ENCODE results near the gene PPM1E.
A peak's percentile ranks its signal among the peaks of the same experiment; 100 is the strongest.

Gene PPM1E

DNA sequence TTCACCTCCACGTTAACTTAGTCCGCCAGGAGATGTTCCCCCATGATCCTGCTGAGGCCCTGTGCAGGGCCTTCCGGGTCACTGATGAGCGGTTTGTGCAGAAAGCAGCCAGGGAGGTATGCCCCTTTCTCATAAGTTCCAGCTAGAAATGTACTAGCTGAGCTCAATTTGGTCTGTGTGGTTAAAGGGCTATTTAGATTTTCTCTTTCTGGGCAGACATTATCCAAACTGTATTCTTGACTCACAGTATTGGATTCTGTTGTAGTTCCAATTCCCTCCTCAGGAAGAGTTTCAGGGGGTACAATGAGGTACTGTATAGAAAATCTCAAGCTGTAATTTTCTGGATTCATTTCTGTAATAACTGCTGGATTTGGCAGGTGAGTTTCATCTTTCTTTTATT, 214.0 kb downstream of the PPM1E start:
- no peak for DNase-seq (ENCODE audit: low read depth in 2 of 2)
- TF ChIP-seq, protein P1, sequence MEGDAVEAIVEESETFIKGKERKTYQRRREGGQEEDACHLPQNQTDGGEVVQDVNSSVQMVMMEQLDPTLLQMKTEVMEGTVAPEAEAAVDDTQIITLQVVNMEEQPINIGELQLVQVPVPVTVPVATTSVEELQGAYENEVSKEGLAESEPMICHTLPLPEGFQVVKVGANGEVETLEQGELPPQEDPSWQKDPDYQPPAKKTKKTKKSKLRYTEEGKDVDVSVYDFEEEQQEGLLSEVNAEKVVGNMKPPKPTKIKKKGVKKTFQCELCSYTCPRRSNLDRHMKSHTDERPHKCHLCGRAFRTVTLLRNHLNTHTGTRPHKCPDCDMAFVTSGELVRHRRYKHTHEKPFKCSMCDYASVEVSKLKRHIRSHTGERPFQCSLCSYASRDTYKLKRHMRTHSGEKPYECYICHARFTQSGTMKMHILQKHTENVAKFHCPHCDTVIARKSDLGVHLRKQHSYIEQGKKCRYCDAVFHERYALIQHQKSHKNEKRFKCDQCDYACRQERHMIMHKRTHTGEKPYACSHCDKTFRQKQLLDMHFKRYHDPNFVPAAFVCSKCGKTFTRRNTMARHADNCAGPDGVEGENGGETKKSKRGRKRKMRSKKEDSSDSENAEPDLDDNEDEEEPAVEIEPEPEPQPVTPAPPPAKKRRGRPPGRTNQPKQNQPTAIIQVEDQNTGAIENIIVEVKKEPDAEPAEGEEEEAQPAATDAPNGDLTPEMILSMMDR (IDR thresholded peaks at IDR 0.05; ENCODE audit: low read depth, low read length) = no peak
- H3K4me3 ChIP-seq (replicated peaks in 1 of 2; ENCODE audit: low read depth in 2 of 2, low read length in 2 of 2) = no peak overlapping the region

DNA sequence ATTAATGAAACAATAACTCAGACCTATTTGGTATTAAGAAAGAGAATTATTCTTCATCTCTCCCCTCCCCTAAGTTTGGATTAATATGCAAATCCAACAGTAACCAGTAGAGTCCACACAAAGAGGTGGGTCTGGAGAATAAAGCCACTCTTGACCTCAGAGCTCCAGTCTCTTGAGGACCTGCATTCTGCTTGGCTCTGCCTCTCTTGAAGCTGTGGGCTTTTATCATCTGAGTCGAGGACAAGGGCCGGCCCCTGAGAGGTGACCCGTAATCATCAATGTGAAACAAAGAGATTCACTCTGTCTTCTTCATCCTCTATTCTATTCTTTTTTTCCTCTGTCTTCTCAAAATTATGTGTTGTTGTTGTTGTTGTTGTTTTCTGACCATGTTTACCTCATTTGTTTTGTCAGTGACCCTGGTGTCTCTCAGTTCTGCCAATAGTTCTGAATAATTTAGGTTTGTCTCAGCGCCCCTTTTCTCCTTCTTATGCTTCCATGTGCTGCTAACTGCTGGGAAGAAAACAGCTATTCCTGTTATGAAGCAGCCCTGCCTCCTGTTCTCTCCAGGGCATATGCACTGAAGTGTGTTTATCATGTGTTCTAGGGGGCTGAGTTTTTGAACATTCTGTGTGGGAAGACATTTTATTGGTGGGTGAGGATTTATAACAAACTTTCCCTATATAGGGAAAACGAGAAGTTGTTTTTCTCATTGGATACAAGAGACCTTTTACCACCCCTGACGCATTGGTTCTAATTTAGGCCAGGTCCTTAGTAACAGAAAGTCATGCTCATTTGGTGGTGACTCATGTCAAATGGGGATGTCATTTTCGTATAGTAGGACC, 215.2 kb downstream of the PPM1E start:
- DNase-seq (ENCODE audit: low read depth in 2 of 2) = peak in 1 of 2 donors; percentile 52
- TF ChIP-seq, protein P1 (IDR thresholded peaks at IDR 0.05; ENCODE audit: low read depth, low read length) = no peak
- no peak overlapping the region for H3K4me3 ChIP-seq (replicated peaks in 1 of 2; ENCODE audit: low read depth in 2 of 2, low read length in 2 of 2)

DNA sequence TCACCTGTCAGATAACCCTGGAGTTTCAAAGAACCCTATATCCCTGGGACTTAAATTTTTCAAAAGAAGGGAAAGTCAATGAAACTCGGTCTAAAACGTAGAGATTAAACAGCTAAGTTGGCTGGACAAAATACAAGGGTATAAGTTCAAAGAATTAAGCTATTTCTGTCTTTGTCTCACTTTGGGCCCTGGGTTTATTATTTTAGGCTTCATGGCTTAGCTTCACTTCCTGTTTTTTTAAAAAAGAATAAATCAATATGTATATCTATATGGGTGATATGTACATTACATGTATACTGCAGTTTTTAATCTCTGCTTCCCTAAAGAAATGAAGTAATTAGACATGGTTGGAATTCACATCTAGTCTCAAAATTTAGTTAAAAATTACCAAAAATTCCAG, 218.7 kb downstream of the PPM1E start:
- TF ChIP-seq, protein P1 (IDR thresholded peaks at IDR 0.05; ENCODE audit: low read depth, low read length) = no peak
- no peak for DNase-seq (ENCODE audit: low read depth in 2 of 2)
- H3K4me3 ChIP-seq (replicated peaks in 1 of 2; ENCODE audit: low read depth in 2 of 2, low read length in 2 of 2) = no peak overlapping the region

DNA sequence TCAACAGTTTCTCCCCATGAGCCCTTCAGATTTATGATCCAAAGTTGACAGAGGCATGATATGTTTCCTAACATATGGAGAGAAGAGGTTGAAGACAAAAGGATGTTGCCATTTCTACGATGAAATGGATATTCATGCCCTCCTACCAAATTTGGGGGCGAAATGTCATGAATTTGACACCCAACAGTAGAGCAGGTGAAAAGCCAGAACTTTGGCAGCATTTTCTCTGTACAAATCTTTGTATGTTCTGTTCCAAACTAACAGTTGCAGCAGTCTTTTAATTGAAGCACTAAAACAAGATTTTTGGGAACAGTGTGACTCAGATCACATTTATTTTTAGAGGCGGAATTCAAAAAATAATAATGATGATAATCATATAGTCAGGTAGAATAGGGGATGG, 220.9 kb downstream of the PPM1E start:
- TF ChIP-seq, protein P1 (IDR thresholded peaks at IDR 0.05; ENCODE audit: low read depth, low read length) = no peak
- no peak for DNase-seq (ENCODE audit: low read depth in 2 of 2)
- no peak overlapping the region for H3K4me3 ChIP-seq (replicated peaks in 1 of 2; ENCODE audit: low read depth in 2 of 2, low read length in 2 of 2)

DNA sequence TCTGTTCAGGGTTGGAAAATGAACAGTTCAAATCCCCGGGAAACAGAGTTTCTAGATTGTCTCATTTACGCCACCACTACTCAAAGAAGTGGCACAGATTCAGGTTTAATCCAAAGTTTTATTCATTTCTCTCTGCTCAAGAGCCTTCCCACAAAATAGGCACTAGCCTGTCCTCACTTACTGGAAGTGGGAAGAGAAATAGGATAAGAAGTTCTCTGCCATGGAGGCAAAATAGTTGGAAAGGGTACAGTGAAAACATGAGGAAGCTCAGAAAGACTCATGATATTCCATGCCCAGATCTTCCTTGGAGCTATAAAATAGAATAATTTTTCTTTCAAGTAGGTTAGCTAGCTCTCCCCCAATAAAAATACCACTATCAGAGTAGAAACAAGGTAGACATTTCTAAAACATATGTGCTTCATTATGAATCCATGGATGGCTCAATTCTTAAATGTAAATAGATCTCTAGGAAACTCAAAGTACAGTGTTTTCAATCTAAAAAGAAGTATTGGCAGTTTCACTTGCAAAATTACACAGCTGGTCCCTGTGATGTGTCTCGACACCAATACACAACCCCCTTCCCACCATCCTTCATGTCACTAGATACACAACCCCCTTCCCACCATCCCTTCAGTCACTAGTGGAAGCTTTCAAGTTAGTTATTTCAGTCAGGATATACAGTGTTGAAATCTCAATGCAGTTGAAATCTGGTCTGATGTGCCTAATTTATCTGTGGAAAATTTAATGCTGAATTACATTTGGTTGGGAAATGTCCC, 225.2 kb downstream of the PPM1E start:
- DNase-seq (ENCODE audit: low read depth in 2 of 2) = no peak
- TF ChIP-seq, protein P1 (IDR thresholded peaks at IDR 0.05; ENCODE audit: low read depth, low read length) = no peak
- H3K4me3 ChIP-seq (replicated peaks in 1 of 2; ENCODE audit: low read depth in 2 of 2, low read length in 2 of 2) = no peak overlapping the region

DNA sequence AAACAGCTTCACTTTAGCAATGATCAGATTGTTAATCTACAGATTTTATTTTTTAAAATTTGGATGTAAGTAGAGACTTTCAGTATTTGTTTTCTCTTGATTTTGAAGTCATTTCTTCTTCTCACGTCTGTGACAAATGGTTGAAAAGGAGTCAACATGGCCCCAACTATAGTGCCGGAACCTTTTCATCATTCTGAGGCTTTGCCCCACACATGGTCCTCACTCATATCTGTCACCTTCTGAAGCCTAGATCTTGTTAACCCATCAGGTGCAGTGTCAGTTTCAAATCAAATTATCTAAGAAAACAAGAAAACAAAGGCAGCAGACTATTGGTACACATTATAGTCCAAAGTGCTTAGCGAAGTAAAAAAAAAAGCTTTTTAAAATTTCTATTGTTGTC, 227.0 kb downstream of the PPM1E start:
- TF ChIP-seq, protein P1 (IDR thresholded peaks at IDR 0.05; ENCODE audit: low read depth, low read length) = no peak
- H3K4me3 ChIP-seq (replicated peaks in 1 of 2; ENCODE audit: low read depth in 2 of 2, low read length in 2 of 2) = no peak overlapping the region
- no peak for DNase-seq (ENCODE audit: low read depth in 2 of 2)
